Measurements from ENCODE around the gene LMO7. TPM values are rescaled to one million over a fixed set of nuclear protein-coding genes. Genes with fewer than 3 reads are reported as not detected.

LMO7 gene
- total RNA-seq, 1 experiment from 2014 or later: 20.4 TPM

GRCh38 chr13:75745387-75745786, 109.3 kb downstream of the LMO7 start:
- WGBS (ENCODE audit: extremely low coverage, insufficient read length, low lambda C conversion rate): no CpG with 5 or more reads among the region's 2 CpGs
- H3K9ac ChIP-seq (ENCODE audit: extremely low read depth, insufficient read length, low read length): no peak overlapping the region
- H4K20me1 ChIP-seq (ENCODE audit: control insufficient read depth, insufficient read depth, insufficient read length): no peaks in the 10 kb centered on the region
- H3K9me3 Mint-ChIP-seq: peaks cover 10 to 13% of the 10 kb centered on the region in 2 experiments
- no peak overlapping the region for H4K8ac ChIP-seq (replicated peaks; ENCODE audit: insufficient read length, low read depth, low read length)
- no peak overlapping the region for H2BK20ac ChIP-seq (ENCODE audit: low read depth, low read length, poor library complexity, severe bottlenecking)
- H3K4me1 Mint-ChIP-seq: peaks cover 3 to 7% of the 10 kb centered on the region in 2 experiments; a peak in 2 of 4 replicates
- H3K36me3 Mint-ChIP-seq (ENCODE audit: insufficient read depth in 1 of 3, low read depth in 3 of 3): peaks cover 0 to 20% (median 9%) of the 10 kb centered on the region in 3 experiments; a peak in 5 of 7 replicates
- no peak for DNase-seq
- H3K23ac ChIP-seq (ENCODE audit: insufficient read length, low read depth, low read length): no peak overlapping the region
- no peak overlapping the region for H2BK12ac ChIP-seq (ENCODE audit: insufficient read length, low read depth, low read length)
- no peaks in the 10 kb centered on the region for H3K27me3 Mint-ChIP-seq (ENCODE audit: low read depth)
- H3K18ac ChIP-seq (ENCODE audit: insufficient read length, low read depth, low read length): no peak overlapping the region
- no peak overlapping the region for H4K91ac ChIP-seq (ENCODE audit: insufficient read length, low read depth, low read length)
- H3K4me1 ChIP-seq (ENCODE audit: insufficient read depth, low read length): no peaks in the 10 kb centered on the region
- no peaks in the 10 kb centered on the region for H3K79me1 ChIP-seq (ENCODE audit: insufficient read depth, low read depth, low read length, poor library complexity, severe bottlenecking)
- H2BK120ac ChIP-seq (ENCODE audit: low read depth, low read length, poor library complexity, severe bottlenecking): no peak overlapping the region
- no peak overlapping the region for H3K14ac ChIP-seq (ENCODE audit: insufficient read depth, low read length)
- H3K4me3 Mint-ChIP-seq: no peak overlapping the region
- H2AK5ac ChIP-seq (ENCODE audit: insufficient read length, low read length): no peak overlapping the region
- no peak overlapping the region for H3K27ac Mint-ChIP-seq
- no peaks in the 10 kb centered on the region for H3K79me2 ChIP-seq (ENCODE audit: insufficient read depth, low read length)
- H2BK5ac ChIP-seq (ENCODE audit: insufficient read length, low read length): no peak overlapping the region
- no peak overlapping the region for H3T11ph ChIP-seq (ENCODE audit: low read length)
- no peak for TF ChIP-seq CTCF (conservative IDR thresholded peaks at IDR 0.05)
- H3K9me3 ChIP-seq (ENCODE audit: control insufficient read depth, low read depth, low read length): no peaks in the 10 kb centered on the region
- no peak overlapping the region for H3K27ac ChIP-seq (ENCODE audit: insufficient read length, low read depth, low read length)
- H3K4me2 ChIP-seq (ENCODE audit: insufficient read depth, insufficient read length, low read length): no peak overlapping the region
- no peak overlapping the region for H2AFZ ChIP-seq (ENCODE audit: low read length)
- H3K23me2 ChIP-seq (ENCODE audit: insufficient read length, low read depth, low read length, poor library complexity, severe bottlenecking): no peaks in the 10 kb centered on the region
- no peak overlapping the region for H2BK15ac ChIP-seq (ENCODE audit: low read depth, low read length)
- no peak overlapping the region for H3K4ac ChIP-seq (ENCODE audit: low read depth, low read length)
- H3K56ac ChIP-seq (ENCODE audit: insufficient read length, low read depth, low read length): no peak overlapping the region
- no peaks in the 10 kb centered on the region for H3K27me3 ChIP-seq (ENCODE audit: insufficient read depth, low read length)
- H4K5ac ChIP-seq (ENCODE audit: insufficient read length, low read depth, low read length): no peak overlapping the region
